HepG2 (cell line): Measurements from ENCODE around the gene NRL. TPM values are rescaled to one million over a fixed set of nuclear protein-coding genes. Genes with fewer than 3 reads are reported as not detected.
A peak's percentile ranks its signal among the peaks of the same experiment; 100 is the strongest.

Source experiments
- KDM5B ChIP-seq: sonication (generic); formaldehyde crosslinking; IDR thresholded peaks from 2 replicates; pipeline ENCODE4 v1.4.0; 2020; ENCODE audit warnings: missing genetic modification reagents, mild to moderate bottlenecking, borderline replicate concordance
- KDM6A ChIP-seq: IDR thresholded peaks from 2 replicates; pipeline ENCODE4 v1.6.1; 2016; ENCODE audit warnings: low read depth
- MXD4 ChIP-seq: IDR thresholded peaks from 2 replicates; pipeline ENCODE4 v1.6.1; 2016; ENCODE audit warnings: mild to moderate bottlenecking, missing biosample characterization, missing genetic modification reagents
- NCOA1 ChIP-seq: sonication (generic); formaldehyde crosslinking; IDR thresholded peaks from 2 replicates; pipeline ENCODE4 v1.9.0; 2021; ENCODE audit warnings: missing genetic modification reagents
- ZNF17 ChIP-seq: sonication (generic); formaldehyde crosslinking; IDR thresholded peaks from 2 replicates; pipeline ENCODE4 v1.5.0; 2020; ENCODE audit warnings: mild to moderate bottlenecking, missing genetic modification reagents
- ZNF225 ChIP-seq: sonication (generic); formaldehyde crosslinking; IDR thresholded peaks from 2 replicates; pipeline ENCODE4 v1.4.0; 2020; ENCODE audit warnings: mild to moderate bottlenecking, missing genetic modification reagents
- ZNF607 ChIP-seq: sonication (generic); formaldehyde crosslinking; IDR thresholded peaks from 2 replicates; pipeline ENCODE4 v1.5.1; 2020; ENCODE audit warnings: missing genetic modification reagents, mild to moderate bottlenecking, borderline replicate concordance
- polyA plus RNA-seq, 8 experiments: library from polyadenylated mRNA; depleted of rRNA in 3 of 8; stranded (reverse) in 7 of 8; unstranded in 1 of 8; fragments of >200 nt; fragmentation: Illumina TruSeq in 4 of 8; extraction: Trizol in 4 of 8; gene quantifications; 2 replicates each; pipeline versions ENCODE4 v1.2.1 to v1.2.3, GENCODE V29; 2011 to 2016; ENCODE audit warnings: low read depth in 4 of 8, missing spikeins in 1 of 8, mixed read lengths in 1 of 8; ENCODE audit not compliant: insufficient read depth in 1 of 8
- total RNA-seq, 5 experiments: library from RNA; depleted of rRNA; stranded (reverse); fragments of >200 nt; fragmentation: Illumina TruSeq; extraction: Trizol; gene quantifications; 2 replicates each; pipeline ENCODE4 v1.2.3, GENCODE V29; 2016; ENCODE audit warnings: low read depth in 1 of 5
- TF ChIP-seq, protein P1 (sequence below), 2 experiments: sonication (generic) in 1 of 2; formaldehyde crosslinking in 1 of 2; IDR thresholded peaks; 2 replicates each; pipeline versions ENCODE4 v1.4.0 to v1.6.1; 2016 to 2020; ENCODE audit warnings: borderline replicate concordance in 1 of 2, low read depth in 1 of 2, mild to moderate bottlenecking in 1 of 2, missing genetic modification reagents in 1 of 2
- TF ChIP-seq, protein P2 (sequence below): sonication (generic); formaldehyde crosslinking; IDR thresholded peaks from 2 replicates; pipeline ENCODE4 v1.4.0; 2020; ENCODE audit warnings: missing genetic modification reagents
- TF ChIP-seq, protein P3 (sequence below): sonication (generic); formaldehyde crosslinking; IDR thresholded peaks from 2 replicates; pipeline ENCODE4 v1.4.0; 2020; ENCODE audit warnings: mild to moderate bottlenecking, missing genetic modification reagents
- TF ChIP-seq, protein P4 (sequence below): sonication (generic); formaldehyde crosslinking; IDR thresholded peaks from 2 replicates; pipeline ENCODE4 v1.5.0; 2020; ENCODE audit warnings: missing genetic modification reagents, mild to moderate bottlenecking, borderline replicate concordance
- TF ChIP-seq, protein P5 (sequence below): sonication (generic); formaldehyde crosslinking; IDR thresholded peaks from 2 replicates; pipeline ENCODE4 v1.4.0; 2020; ENCODE audit warnings: mild to moderate bottlenecking, missing genetic modification reagents, borderline replicate concordance

NRL gene
- total and polyA plus RNA-seq, 2 of the 13 experiments (the other 11 are each of a cell fraction or from before 2014, with no cell fraction given) = 2.5 to 4.7 TPM

DNA sequence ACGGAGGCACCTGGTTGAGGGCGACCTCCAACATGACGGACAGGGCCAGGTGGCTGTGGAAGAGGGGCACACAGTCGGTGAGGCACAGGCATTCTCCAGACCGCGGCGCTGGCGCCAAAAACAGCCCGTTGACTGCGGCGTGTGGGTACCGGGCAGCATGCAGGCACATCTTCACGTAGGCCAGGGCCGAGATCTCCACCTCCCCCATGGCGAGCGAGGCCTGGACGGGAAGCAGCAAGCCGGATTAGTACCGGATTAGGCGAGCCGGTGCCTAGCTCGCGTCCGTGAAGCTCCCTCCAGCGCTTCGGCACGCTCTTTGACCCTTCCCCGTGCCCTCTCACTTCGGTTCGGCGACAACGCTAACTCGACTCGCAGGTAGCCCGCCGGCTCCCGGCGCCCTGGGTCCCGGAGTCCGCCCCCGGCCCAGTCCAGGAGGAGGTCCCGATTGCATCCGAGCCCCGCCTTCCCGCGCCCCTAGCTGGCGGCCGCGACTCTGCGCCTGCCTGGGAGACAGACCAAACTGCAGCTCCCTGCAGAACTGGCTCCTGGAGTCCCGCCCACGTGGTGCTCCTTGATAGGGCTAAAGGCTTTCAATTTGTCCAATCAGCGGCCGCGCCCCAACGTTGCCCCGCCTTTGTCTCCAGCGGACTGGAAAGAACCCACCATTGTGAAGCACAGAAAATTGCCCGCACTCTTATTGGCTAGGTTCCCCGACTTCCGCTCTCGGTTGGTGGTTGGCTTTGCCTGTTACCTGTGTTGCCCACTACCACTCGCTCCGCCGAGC lies 26.5 kb upstream of the NRL start, which contains the start of gene EMC9 (continued):
- TF ChIP-seq, protein P1, sequence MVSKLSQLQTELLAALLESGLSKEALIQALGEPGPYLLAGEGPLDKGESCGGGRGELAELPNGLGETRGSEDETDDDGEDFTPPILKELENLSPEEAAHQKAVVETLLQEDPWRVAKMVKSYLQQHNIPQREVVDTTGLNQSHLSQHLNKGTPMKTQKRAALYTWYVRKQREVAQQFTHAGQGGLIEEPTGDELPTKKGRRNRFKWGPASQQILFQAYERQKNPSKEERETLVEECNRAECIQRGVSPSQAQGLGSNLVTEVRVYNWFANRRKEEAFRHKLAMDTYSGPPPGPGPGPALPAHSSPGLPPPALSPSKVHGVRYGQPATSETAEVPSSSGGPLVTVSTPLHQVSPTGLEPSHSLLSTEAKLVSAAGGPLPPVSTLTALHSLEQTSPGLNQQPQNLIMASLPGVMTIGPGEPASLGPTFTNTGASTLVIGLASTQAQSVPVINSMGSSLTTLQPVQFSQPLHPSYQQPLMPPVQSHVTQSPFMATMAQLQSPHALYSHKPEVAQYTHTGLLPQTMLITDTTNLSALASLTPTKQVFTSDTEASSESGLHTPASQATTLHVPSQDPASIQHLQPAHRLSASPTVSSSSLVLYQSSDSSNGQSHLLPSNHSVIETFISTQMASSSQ (IDR thresholded peaks at IDR 0.05; ENCODE audit: low read depth) = peak; percentile 55; the same call in 1 of the 2 replicates
- TF ChIP-seq, protein P1 (CRISPR knock-in tag; IDR thresholded peaks at IDR 0.05; ENCODE audit: borderline replicate concordance) = peak; percentile 82
- TF ChIP-seq, protein P2, sequence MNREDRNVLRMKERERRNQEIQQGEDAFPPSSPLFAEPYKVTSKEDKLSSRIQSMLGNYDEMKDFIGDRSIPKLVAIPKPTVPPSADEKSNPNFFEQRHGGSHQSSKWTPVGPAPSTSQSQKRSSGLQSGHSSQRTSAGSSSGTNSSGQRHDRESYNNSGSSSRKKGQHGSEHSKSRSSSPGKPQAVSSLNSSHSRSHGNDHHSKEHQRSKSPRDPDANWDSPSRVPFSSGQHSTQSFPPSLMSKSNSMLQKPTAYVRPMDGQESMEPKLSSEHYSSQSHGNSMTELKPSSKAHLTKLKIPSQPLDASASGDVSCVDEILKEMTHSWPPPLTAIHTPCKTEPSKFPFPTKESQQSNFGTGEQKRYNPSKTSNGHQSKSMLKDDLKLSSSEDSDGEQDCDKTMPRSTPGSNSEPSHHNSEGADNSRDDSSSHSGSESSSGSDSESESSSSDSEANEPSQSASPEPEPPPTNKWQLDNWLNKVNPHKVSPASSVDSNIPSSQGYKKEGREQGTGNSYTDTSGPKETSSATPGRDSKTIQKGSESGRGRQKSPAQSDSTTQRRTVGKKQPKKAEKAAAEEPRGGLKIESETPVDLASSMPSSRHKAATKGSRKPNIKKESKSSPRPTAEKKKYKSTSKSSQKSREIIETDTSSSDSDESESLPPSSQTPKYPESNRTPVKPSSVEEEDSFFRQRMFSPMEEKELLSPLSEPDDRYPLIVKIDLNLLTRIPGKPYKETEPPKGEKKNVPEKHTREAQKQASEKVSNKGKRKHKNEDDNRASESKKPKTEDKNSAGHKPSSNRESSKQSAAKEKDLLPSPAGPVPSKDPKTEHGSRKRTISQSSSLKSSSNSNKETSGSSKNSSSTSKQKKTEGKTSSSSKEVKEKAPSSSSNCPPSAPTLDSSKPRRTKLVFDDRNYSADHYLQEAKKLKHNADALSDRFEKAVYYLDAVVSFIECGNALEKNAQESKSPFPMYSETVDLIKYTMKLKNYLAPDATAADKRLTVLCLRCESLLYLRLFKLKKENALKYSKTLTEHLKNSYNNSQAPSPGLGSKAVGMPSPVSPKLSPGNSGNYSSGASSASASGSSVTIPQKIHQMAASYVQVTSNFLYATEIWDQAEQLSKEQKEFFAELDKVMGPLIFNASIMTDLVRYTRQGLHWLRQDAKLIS (CRISPR knock-in tag) = no peak
- TF ChIP-seq MXD4 (CRISPR knock-in tag) (peak; percentile 87), ZNF607 (no peak), NCOA1 (CRISPR knock-in tag) (no peak), KDM6A (no peak), ZNF225 (CRISPR knock-in tag) (peak; percentile 99), ZNF17 (no peak), KDM5B (CRISPR knock-in tag) (peak; percentile 99)
- TF ChIP-seq, protein P3, sequence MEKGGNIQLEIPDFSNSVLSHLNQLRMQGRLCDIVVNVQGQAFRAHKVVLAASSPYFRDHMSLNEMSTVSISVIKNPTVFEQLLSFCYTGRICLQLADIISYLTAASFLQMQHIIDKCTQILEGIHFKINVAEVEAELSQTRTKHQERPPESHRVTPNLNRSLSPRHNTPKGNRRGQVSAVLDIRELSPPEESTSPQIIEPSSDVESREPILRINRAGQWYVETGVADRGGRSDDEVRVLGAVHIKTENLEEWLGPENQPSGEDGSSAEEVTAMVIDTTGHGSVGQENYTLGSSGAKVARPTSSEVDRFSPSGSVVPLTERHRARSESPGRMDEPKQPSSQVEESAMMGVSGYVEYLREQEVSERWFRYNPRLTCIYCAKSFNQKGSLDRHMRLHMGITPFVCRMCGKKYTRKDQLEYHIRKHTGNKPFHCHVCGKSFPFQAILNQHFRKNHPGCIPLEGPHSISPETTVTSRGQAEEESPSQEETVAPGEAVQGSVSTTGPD (CRISPR knock-in tag) = peak; percentile 82; the same call in 1 of the 2 replicates
- TF ChIP-seq, protein P4, sequence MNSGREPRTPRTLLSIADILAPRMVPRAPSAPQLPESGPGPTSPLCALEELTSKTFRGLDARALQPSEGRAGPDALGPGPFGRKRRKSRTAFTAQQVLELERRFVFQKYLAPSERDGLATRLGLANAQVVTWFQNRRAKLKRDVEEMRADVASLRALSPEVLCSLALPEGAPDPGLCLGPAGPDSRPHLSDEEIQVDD (CRISPR knock-in tag) = peak; percentile 79; the same call in 1 of the 2 replicates
- TF ChIP-seq, protein P5, sequence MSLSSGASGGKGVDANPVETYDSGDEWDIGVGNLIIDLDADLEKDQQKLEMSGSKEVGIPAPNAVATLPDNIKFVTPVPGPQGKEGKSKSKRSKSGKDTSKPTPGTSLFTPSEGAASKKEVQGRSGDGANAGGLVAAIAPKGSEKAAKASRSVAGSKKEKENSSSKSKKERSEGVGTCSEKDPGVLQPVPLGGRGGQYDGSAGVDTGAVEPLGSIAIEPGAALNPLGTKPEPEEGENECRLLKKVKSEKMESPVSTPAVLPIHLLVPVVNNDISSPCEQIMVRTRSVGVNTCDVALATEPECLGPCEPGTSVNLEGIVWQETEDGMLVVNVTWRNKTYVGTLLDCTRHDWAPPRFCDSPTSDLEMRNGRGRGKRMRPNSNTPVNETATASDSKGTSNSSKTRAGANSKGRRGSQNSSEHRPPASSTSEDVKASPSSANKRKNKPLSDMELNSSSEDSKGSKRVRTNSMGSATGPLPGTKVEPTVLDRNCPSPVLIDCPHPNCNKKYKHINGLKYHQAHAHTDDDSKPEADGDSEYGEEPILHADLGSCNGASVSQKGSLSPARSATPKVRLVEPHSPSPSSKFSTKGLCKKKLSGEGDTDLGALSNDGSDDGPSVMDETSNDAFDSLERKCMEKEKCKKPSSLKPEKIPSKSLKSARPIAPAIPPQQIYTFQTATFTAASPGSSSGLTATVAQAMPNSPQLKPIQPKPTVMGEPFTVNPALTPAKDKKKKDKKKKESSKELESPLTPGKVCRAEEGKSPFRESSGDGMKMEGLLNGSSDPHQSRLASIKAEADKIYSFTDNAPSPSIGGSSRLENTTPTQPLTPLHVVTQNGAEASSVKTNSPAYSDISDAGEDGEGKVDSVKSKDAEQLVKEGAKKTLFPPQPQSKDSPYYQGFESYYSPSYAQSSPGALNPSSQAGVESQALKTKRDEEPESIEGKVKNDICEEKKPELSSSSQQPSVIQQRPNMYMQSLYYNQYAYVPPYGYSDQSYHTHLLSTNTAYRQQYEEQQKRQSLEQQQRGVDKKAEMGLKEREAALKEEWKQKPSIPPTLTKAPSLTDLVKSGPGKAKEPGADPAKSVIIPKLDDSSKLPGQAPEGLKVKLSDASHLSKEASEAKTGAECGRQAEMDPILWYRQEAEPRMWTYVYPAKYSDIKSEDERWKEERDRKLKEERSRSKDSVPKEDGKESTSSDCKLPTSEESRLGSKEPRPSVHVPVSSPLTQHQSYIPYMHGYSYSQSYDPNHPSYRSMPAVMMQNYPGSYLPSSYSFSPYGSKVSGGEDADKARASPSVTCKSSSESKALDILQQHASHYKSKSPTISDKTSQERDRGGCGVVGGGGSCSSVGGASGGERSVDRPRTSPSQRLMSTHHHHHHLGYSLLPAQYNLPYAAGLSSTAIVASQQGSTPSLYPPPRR (CRISPR knock-in tag) = peak; percentile 80
